Measurements from ENCODE around the gene LIN7C.

LIN7C gene

GRCh38 chr11:27501100-27501499 is 5.5 kb downstream of the LIN7C start:
- in situ Hi-C loops (cut with HindIII; ENCODE audit: low pct_unique_long_range_greater_than_20kb, low sequenced_read_pairs) = no loop called here
- TF ChIP-seq JUND (IDR thresholded peaks at IDR 0.05; ENCODE audit: low read depth) = no peak
- no peak for DNase-seq (ENCODE audit: low read depth in 1 of 2, low spot score in 1 of 2)

DNA sequence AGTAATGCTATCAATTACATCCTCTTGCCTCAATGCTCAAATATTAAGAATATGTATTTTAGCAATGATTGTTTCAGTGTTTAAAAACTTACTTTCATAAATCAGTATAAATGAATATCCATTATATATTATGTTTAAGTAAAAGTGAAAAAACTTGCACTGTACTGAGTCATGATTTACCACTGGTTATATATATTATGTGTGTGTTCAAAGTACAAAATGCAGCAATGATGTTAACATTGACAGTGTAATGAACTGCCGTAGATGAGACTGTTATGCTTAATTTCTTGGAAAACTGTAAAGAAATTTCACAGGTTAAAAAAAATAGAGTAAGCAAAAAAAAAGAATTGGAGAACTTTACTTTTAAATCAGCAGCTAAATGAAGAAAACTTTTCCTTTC is 8.7 kb downstream of the LIN7C start:
- in situ Hi-C loops (cut with HindIII; ENCODE audit: low pct_unique_long_range_greater_than_20kb, low sequenced_read_pairs) = no loop called here
- TF ChIP-seq JUND (IDR thresholded peaks at IDR 0.05; ENCODE audit: low read depth) = no peak
- no peak for DNase-seq (ENCODE audit: low read depth in 1 of 2, low spot score in 1 of 2)

DNA sequence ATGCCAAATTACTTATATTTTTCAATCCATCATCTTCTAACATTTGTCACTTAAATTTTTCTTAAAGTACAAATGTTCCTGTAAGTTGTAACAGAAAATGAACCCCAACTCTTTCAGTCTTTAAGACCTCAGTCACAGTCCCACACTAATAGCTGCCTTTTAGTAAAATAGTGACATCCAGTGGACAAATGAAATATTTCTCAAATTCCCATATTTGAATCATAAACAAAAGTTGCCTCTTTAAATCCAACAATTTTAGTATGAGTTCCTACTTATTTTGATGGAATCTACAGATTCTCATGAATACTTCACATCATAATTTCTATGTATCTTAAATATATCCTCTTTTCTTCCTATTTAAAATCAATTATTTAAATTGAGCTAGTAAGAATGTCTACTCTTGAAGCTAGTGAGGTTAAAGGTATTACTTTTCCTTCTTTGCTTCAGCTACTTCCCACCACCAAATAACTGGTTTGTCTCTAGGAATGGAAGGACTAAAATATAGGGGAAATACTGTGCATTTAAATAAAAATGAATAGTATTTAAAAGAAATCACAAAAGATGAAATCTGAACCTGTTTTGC is 9.2 kb downstream of the LIN7C start:
- in situ Hi-C loops (cut with HindIII; ENCODE audit: low pct_unique_long_range_greater_than_20kb, low sequenced_read_pairs) = no loop called here
- DNase-seq (ENCODE audit: low read depth in 1 of 2, low spot score in 1 of 2) = peak in 1 of 2 experiments; percentile 42
- TF ChIP-seq JUND (IDR thresholded peaks at IDR 0.05; ENCODE audit: low read depth) = no peak

- DNase-seq (ENCODE audit: low read depth in 1 of 2, low spot score in 1 of 2) = no peak
- in situ Hi-C loops (cut with HindIII; ENCODE audit: low pct_unique_long_range_greater_than_20kb, low sequenced_read_pairs) = no loop called here
- no peak for TF ChIP-seq JUND (IDR thresholded peaks at IDR 0.05; ENCODE audit: low read depth)
These were observed 10.1 kb downstream of the LIN7C start for GRCh38 chr11:27496461-27496860.

DNA sequence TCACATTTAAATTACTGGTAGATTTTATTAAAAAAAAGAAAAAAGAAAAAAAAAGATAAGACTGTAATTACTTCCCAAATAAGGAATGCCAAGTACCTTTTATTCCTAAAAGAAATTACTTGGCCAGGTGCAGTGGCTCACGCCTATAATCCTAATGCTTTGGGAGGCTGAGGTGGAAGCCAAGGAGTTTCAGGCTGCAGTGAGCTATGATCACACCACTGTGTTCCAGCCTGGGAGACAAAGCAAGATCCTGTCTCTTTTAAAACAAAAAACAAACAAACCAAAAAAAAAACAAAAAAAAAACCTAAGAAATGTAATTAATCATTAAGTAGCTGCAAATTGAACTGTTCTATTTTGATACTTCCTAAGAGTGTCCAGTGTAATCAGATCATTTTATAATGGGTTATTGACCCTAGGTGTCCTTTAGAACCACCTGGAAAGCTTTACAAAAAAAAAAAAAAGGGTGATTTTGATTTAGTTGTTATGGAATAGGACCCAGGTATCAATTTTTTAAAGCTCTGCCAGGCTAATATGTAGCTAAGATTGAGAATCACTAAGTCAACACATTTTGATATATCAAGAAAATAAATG is 10.8 kb downstream of the LIN7C start:
- TF ChIP-seq JUND (IDR thresholded peaks at IDR 0.05; ENCODE audit: low read depth) = no peak
- in situ Hi-C loops (cut with HindIII; ENCODE audit: low pct_unique_long_range_greater_than_20kb, low sequenced_read_pairs) = no loop called here
- DNase-seq (ENCODE audit: low read depth in 1 of 2, low spot score in 1 of 2) = no peak

GRCh38 chr11:27489092-27489491 is 17.5 kb downstream of the LIN7C start:
- TF ChIP-seq JUND (IDR thresholded peaks at IDR 0.05; ENCODE audit: low read depth) = no peak
- no peak for DNase-seq (ENCODE audit: low read depth in 1 of 2, low spot score in 1 of 2)
- in situ Hi-C loops (cut with HindIII; ENCODE audit: low pct_unique_long_range_greater_than_20kb, low sequenced_read_pairs) = no loop called here

DNA sequence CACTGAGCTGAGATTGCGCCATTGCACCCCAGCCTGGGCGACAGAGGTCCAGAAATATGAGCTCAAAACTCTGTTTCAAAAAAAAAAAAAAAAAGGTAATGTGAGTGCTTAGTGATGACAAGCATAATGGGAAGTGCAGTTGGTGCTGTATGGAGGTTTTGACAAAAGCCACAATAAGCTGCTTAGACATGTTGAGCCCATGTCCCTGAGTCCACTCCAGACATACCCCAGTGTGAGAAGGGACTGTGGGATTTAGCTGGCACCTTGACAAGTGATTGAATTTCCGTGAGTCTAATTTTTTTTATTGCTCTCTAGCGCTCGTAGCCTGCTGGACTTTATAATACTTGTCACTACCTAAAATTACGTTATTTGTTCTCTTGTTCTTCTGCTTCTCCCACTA is 18.9 kb downstream of the LIN7C start:
- in situ Hi-C loops (cut with HindIII; ENCODE audit: low pct_unique_long_range_greater_than_20kb, low sequenced_read_pairs) = no loop called here
- no peak for DNase-seq (ENCODE audit: low read depth in 1 of 2, low spot score in 1 of 2)

GRCh38 chr11:27485930-27486773 is 20.4 kb downstream of the LIN7C start:
- peak in 1 of 2 experiments; percentile 81 for DNase-seq (ENCODE audit: low read depth in 1 of 2, low spot score in 1 of 2)
- in situ Hi-C loops (cut with HindIII; ENCODE audit: low pct_unique_long_range_greater_than_20kb, low sequenced_read_pairs) = no loop called here

More for the DNA sequence above, 18.9 kb downstream of the LIN7C start:
- TF ChIP-seq JUND (IDR thresholded peaks at IDR 0.05; ENCODE audit: low read depth) = no peak

GRCh38 chr11:27482793-27483192 is 23.8 kb downstream of the LIN7C start:
- DNase-seq (ENCODE audit: low read depth in 1 of 2, low spot score in 1 of 2) = no peak
- in situ Hi-C loops (cut with HindIII; ENCODE audit: low pct_unique_long_range_greater_than_20kb, low sequenced_read_pairs) = no loop called here
- TF ChIP-seq JUND (IDR thresholded peaks at IDR 0.05; ENCODE audit: low read depth) = no peak

More at GRCh38 chr11:27485930-27486773, 20.4 kb downstream of the LIN7C start:
- no peak for TF ChIP-seq JUND (IDR thresholded peaks at IDR 0.05; ENCODE audit: low read depth)

DNA sequence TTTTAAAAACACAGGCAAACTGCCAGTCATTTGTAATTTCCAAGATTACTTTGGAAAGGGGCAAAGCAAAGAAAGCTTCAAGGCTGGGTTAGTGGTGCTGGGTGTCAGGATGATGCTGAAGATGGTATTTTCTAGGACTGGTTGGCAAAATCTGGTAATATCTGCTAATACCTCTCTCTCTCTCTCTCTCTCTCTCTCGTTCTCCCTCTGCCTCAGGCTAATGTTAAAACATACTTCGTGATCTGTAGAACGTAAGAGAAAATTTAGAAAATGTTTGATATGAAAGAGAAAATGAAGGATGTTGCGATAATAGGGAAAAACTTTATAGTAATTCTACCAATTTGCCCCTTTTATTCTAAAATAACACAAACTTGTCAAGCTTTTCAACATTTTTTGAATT is 24.6 kb downstream of the LIN7C start:
- no peak for DNase-seq (ENCODE audit: low read depth in 1 of 2, low spot score in 1 of 2)
- in situ Hi-C loops (cut with HindIII; ENCODE audit: low pct_unique_long_range_greater_than_20kb, low sequenced_read_pairs) = no loop called here
- no peak for TF ChIP-seq JUND (IDR thresholded peaks at IDR 0.05; ENCODE audit: low read depth)

GRCh38 chr11:27477831-27478230 is 28.7 kb downstream of the LIN7C start:
- in situ Hi-C loops (cut with HindIII; ENCODE audit: low pct_unique_long_range_greater_than_20kb, low sequenced_read_pairs) = no loop called here
- DNase-seq (ENCODE audit: low read depth in 1 of 2, low spot score in 1 of 2) = no peak
- TF ChIP-seq JUND (IDR thresholded peaks at IDR 0.05; ENCODE audit: low read depth) = no peak

DNA sequence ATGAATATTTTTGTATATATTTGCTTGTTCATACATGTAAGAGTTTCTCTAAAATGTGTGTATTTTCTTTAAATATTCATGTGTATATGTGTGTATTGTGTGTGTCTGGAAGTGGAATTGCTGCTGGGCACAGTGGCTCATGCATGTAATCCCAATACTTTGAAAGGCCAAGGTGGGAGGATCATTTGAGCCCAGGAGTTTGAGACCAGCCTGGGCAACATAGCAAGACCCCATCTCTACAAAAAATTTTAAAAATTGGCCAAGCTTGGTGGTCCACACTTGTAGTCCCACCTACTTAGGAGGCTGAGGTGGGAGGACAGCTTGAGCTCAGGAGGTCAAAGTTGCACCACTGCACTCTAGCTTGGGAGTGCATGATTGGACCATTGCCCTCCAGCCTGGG is 29.3 kb downstream of the LIN7C start:
- TF ChIP-seq JUND (IDR thresholded peaks at IDR 0.05; ENCODE audit: low read depth) = no peak
- in situ Hi-C loops (cut with HindIII; ENCODE audit: low pct_unique_long_range_greater_than_20kb, low sequenced_read_pairs) = no loop called here
- no peak for DNase-seq (ENCODE audit: low read depth in 1 of 2, low spot score in 1 of 2)

- in situ Hi-C loops (cut with HindIII; ENCODE audit: low pct_unique_long_range_greater_than_20kb, low sequenced_read_pairs) = no loop called here
- TF ChIP-seq JUND (IDR thresholded peaks at IDR 0.05; ENCODE audit: low read depth) = no peak
- no peak for DNase-seq (ENCODE audit: low read depth in 1 of 2, low spot score in 1 of 2)
These were observed 30.9 kb downstream of the LIN7C start for GRCh38 chr11:27475622-27476021.
